SW 1271 (cell line): ENCODE results near the gene ATP6V0A4.
"Not testable (repeated sequence)": the region's sequence is repeated elsewhere in the genome, so short reads cannot be mapped to it uniquely, and the experiment has no call there.

Source experiments
- DNase-seq, 2 experiments: peaks; one replicate each; lab custom pipeline; 2025; lab: John Stamatoyannopoulos, UW

ATP6V0A4 gene

DNA sequence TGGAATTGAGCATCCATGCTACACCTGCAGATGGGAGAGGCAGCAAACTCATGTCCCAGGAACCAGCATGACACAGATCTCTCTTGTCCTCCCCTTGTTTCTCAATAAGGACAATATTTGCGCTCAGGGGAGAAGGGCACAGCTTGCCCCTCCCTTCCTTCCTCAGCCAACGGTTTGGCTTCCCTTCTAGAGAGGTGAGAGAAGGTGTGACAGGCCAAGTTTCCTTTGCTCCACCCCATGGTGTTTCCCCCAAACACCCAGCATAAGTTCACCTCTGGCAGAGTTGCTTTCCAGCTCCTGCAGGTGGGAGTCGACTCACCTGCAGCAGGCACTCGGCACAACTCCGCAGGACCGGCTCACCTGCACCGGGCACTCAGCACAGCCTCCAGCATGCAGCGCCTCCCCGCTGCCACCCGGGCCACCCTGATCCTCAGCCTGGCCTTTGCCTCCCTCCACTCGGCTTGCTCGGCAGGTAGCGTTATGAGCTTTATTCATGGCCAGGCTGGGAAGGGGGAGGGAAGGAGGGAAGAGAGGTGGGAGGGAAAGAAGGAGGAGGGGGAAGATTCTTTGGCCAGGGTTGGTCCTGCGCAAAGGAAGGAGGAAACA is at the start of gene ATP6V0A4, which contains the start of gene TMEM213:
TSS of gene ATP6V0A4 (minus strand) at position 482 of the 606 bp plus-strand sequence. CDS start 26,949 bp downstream, outside the sequence.
TSS of gene TMEM213 (plus strand) at position 280 of the 606 bp plus-strand sequence. CDS start at position 391, 111 bp downstream.
- DNase-seq = no peak

DNA sequence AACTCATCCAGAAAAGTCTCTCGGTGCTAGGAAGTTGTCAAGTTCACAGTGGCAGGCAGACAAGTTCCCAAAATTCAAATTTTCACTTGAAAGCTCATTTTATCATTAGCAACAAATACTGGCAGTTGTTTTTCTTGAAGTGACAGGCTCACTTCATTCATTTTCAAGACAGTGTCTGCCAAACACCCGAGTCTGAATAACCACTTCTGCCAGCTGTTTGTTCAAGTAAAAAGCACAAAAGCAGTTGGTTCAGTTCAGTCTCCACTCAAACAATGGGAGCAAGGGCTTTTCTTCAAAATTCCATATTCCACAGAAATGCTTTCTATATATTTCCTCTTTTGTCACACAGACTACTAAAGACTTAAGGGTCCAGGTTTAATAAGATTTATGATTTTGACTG is 47.7 kb upstream of the ATP6V0A4 start:
- DNase-seq = no peak

DNA sequence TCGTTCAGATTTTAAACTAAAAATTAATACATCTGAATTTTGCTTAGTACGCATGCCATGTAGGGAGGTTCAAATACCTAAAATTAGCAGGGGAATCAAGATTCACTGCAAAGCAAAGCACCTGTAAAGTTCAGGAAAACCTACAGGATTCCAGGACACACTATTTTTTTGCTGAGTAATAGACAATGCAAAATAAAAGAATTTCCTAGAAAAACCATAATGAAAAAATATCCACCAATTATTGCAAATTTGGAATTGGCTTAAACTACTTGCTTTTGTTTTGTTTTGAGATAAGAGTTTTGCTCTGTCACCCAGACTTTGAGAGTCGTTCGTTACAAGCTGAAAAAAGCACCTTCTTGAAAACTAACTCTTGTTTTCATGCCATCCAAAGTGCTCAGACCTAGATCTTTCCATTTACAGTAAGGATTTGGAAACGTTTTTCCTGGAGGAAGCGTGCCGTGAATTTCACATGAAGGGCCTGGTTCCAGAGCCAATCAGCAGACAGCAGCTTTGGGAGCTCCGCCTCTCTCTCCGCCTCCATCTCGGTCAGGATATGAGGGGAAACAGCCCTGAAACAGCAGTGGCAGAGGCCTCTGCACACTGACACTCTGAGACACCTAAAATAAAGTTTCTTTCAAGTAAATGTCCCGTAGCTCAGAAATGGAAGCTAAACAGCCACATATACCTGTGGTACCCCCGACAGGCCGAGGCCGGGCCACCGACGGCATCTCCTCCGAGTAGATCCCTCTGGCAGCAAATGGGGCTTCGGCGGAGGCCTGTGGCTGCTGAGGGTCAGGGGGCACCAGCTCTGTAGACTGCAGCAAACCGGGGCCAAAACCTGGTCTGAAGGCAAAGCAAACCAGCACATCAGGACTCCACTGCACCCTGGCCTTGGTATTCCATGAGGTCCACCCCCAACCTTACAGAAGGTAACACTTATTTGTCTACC is 45.9 kb upstream of the ATP6V0A4 start:
- no peak for DNase-seq

DNA sequence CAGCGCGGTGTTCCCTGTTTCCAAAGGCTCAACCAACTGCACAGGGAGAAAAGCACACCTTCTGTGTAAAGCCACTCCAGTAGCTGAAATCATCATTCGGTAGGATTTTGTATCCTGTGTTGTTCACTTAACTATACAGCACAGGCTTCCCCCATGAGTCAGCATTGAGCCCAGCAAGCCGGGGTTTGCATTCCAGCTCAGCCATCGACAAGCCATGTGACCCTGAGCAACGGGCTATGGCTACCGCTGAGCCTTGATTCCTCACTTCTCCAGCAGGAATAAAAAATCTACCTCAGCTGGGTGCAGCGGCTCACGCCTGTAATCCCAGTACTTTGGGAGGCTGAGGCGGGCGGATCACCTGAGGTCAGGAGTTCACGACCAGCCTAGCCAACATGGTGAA is 44.1 kb upstream of the ATP6V0A4 start:
- no peak for DNase-seq

DNA sequence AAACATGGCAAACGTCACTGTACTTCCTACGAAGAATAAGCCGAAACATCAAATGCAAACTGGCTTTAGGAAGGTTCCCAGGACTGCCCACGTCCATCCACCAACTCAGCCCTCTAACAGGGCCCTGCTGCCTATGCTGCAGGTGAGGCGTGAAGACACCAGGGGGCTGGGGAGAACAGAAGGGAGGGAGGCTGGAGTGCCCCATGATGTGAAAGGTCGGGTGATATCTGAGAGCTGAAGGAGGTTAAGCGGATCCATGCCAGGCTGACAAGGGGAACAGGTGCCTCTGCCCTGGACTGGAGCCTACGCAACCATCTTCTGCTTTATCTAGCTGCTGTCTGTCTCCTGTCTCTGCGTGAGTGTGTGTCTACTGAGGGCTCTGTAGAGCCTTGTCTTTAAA is 40.2 kb upstream of the ATP6V0A4 start:
- DNase-seq = no peak

DNA sequence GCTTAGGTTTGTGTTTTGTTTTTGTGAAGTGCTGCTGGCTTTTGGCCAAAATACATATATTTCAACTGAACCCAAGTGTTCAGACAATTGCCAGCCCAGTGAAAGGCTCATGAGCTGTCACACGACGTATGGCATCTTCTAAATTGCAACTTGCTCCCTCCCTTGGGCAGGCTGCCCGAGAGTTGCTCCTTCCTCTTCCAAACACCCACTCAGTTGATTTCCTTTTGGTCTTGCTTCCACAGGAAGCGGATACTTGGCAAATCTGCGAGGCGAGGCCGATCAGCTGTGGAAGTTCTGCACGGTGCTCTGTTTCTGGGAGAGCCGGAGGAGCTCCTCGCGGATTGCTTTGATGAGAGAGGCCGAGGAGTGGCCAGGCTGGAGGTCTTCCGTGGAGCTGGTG is 39.6 kb upstream of the ATP6V0A4 start:
- no peak for DNase-seq

DNA sequence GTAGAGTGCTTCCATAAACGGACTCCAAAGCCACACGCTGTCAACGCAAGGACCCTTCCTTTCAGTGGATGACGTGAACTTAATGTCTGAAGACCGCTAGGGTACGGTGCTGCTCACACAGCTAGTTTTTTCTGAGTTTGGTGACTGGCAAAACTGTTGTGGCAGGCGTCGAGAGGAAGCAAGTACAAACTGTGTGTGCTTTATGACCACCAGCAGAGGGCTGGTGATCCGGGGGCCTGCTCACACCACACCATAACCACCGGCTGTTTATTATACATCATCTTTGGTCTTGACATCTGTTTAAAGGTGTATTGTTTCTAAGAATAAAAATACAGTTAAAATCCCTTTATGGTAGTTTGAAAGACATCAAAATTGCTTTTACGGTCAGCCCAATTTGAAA is 37.1 kb upstream of the ATP6V0A4 start:
- DNase-seq = no peak

DNA sequence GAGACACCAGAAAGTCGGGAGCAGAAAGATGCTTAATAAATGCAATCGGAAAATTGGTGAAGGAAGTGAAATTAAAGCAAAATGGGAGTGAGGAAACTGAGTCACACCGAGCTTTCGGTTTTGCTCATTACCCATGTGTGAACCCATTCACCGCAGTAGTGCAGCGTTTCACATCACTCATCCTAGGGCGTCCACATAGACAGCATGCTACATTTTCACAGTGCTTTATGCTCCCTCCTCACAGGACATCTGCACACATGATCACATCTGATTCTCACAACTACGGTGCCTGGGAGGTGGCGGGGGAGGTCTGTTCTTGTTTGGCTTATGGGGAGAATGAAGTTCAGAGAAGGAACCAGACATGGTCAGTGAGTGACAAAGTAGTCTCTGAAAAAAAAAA is 36.6 kb upstream of the ATP6V0A4 start:
- DNase-seq = no peak

DNA sequence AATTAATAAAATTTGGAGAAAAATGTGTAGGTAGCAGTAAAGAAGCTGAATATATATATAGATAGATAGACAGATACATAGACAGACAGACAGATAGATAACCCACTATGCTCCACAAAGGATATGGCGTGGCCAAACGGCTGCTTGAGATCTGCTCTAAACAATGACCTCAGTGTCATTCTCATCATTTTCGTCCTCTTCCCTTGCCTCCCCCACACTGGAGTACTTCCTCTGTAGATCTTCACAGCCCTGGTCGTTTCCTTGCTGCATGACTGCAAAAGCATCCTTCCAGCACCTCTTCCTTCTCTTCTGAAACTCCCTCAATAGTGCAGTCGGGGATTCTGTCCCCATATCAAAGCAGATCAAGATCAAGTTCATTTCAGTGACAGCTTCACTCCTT is 35.6 kb upstream of the ATP6V0A4 start:
- no peak for DNase-seq

DNA sequence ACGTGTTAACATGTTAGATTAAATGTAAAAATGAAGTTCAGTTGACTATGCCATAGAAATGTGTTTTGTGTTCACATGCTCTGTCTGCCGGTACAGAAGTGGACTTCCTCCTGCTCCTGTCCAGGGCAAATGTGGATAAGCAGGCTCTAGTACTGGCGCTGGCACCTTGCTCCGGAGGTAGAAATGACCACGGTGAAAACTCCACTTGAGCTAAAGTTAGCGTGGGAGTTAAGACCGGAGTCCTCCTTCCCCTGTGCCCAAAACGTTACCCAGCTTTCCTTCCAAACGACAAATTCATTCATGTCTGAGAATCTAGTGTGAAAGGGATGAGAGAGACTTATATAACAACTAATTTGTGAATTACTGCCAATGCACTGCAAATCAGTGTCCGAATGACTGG is 35.0 kb upstream of the ATP6V0A4 start:
- DNase-seq = no peak

DNA sequence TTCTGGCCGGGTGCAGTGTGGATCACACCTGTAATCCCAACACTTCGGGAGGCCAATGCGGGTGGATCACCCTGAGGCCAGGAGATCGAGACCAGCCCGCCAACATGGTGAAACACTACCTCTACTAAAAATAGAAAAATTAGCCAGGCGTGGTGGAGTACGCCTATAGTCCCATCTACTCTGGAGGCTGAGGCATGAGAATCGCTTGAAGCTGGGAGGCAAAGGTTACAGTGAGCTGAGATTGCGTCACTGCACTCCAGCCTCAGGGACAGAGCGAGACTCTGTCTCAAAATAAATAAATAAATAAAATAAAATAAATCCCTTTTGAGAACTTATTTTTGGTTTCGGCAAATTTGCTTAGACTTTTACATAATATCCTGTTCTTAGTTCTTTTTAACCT is 31.3 kb upstream of the ATP6V0A4 start:
- DNase-seq = no peak

DNA sequence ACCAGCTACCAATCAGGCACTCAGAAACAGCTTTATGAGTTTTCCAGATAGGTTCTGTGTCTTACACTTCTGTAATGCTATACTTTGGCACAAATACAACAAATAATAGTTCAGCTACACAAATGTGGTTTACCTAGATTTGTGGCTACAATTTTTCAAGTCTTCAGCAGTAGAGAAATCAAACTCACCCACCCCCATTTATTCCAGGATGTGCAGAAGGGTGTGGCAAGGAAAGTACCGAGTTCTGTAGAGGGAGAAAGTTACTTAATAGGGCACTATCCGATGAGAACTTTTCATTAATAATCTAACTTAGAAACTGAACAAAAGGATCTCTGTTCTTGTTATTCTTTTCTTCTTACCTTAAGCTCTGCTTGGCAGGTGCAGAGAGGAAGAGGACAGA is 30.3 kb upstream of the ATP6V0A4 start:
- no peak for DNase-seq

DNA sequence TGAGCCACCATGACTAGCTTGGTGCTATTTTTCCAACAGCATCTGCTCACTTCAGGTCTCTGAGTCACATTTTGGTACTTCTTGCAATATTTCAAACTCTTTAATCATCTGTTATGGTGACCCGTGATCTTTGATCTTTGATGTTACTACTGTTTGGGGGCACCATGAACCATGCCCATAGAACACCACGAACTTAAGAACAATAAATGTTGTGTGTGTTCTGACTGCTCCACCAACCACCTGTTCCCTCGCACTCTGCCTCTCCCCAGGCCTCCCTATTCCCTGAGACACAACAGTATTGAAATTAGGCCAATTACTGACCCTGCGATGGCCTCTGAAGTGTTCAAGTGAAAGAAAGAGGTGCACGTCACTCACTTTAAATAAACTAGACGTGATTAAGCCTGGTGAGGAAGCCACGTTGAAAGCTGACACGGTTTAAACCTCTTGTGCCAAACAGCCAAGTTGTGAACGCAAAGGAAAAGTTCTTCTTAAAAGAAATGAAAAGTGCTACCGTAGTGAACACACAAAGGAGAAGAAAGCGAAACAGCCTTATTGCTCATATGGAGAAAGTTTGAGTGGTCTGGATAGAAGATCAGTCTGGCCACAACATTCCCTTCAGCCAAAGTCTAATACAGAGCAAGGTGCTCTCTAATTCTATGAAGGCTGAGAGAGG is 27.2 kb upstream of the ATP6V0A4 start:
- no peak for DNase-seq

DNA sequence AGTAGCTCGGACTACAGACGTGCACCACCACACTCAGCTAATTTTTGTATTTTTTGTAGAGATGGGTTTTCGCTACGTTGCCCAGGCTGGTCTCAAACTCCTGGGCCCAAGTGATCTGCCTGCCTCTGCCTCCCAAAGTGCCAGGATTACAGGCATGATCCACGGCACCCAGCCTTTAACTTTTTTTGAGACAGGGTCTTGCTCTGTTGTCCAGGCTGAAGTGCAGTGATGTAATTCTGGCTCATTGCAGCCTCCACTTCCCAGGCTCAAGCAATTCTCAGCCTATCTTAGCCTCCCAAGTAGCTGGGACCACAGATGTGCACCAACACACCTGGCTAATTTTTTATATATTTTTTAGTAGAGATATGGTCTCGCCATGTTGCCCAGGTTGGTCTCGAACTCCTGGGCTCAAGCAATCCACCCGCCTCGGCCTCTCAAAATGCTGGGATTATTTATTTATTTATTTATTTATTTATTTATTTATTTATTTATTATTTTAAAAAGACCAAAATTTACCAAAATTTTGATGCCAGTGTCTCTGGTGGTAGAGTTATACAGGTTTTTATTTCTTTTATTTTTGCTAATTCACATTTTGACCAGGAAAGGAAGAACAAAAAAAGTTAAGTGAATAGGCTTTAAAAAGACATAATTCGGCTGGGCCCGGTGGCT is 25.0 kb upstream of the ATP6V0A4 start:
- no peak for DNase-seq

DNA sequence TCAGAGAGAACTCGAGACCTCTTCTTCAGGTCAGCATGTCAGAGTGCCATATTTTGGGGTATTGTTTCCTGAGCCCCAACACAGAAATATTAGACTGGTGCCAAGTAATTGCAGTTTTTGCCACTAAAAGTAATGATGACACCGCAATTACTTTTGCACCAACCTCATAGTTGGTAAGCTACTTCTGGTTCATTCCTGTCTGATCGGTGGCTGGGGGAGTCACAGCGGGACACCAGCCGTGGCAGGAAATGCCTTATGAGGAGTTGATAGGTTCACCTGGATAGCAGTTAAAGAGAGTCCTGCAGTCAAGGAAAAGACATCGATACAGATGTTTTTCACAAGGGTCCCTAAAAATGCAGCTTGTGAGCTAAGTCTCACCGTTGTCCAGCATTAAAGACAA is 23.9 kb upstream of the ATP6V0A4 start:
- no peak for DNase-seq

DNA sequence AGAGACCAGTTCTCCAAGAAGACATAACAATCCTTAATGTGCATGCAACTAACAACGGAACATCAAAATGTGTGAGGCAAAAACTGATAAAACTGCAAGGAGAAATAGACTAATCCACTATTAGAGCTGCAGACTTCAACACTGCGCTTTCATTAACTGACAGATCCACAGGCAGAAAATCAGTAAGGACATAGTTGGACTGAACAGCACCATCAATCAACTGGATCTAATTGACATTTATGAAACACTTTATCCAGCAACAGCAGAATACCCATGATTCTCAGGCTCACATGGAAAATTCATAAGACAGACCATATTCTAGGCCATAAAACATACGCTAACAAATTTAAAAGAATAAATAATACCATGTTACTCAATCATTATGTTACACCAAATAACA is 21.6 kb upstream of the ATP6V0A4 start:
- no peak for DNase-seq

DNA sequence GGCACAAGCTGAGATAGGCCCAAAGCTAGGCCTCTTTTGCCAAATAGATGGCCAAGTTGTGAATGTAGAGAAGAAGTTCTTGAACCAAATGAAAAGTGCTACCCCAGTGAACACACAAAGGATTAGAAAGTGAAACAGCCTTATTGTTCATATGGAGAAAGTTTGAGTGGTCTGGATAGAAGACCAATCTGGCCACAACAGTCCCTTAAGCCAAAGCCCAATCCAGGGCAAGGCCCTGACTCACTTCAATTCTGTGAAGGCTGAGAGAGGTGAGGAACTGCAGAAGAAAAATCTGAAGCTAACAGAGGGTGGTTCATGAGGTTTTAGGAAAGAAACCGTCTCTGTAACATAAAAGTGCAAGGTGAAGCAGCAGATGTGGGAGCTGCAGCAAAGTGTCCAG is 18.7 kb upstream of the ATP6V0A4 start:
- DNase-seq = no peak

DNA sequence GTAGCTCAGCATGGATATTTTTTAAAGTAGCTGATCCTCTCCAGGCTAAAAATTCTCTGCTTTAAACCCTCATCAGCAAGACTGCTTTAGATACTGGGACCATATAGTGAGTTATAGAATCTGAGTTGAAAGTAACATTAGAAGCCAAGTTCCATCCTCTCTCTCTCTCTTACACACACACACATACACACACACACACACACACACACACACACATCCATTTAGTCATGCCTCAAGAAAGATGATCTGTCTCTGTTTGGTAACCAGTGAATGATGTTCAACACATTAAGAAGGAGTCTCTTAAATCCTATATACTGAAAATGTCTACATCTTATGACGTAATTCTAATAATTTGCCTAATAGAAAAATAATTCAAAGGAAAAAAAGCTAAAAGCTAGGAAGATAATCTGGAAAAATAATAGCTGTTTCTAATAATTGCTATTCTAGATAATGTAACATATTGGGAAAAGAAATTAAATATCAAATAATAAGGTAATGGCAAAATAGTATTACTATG is 16.9 kb upstream of the ATP6V0A4 start:
- DNase-seq = no peak

DNA sequence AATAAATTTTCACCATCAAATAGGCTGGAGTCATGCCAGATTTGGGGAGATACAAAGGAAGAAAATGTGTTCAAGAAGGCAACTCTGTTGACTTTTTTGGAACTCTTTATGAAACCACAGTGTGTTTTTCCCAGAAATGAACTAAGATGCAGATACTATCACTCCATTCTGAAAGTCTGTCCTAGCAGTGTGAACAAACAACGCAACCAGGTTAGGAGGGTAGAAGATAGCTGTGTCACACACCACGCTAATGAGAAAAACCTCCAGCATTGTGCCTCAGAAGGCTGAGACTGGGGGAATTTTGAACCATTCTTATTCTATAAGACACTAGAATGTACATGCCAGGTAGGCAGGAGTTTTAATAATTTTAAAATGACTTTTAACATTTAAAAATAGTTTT is 15.9 kb upstream of the ATP6V0A4 start:
- no peak for DNase-seq

DNA sequence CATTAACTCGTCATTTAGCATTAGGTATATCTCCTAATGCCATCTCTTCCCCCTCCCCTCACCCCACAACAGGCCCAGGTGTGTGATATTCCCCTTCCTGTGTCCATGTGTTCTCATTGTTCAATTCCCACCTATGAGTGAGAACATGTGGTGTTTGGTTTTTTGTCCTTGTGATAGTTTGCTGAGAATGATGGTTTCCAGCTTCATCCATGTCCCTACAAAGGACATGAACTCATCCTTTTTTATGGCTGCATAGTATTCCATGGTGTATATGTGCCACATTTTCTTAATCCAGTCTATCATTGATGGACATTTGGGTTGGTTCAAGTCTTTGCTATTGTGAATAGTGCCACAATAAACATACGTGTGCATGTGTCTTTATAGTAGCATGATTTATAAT is 13.3 kb upstream of the ATP6V0A4 start:
- not testable (repeated sequence) for DNase-seq

DNA sequence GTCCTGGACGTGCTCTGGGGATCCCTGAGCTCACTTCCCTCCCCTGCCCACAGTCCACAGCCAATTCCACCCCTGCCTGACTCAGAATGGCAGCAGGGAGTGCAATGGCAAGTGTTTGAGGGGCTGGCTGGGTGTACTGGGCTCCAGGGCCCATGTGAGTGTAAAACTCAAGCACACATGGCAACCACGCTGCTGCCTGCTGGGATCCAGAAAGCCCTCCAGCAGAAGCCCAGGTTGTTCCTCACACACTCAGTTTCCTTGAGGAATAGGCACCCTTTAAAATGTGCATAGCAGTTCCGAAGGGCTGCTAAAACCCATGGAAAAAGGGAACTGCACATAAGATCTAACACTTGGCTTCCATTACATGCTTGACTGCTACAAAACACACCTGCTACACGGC is 11.3 kb upstream of the ATP6V0A4 start:
- DNase-seq = no peak

DNA sequence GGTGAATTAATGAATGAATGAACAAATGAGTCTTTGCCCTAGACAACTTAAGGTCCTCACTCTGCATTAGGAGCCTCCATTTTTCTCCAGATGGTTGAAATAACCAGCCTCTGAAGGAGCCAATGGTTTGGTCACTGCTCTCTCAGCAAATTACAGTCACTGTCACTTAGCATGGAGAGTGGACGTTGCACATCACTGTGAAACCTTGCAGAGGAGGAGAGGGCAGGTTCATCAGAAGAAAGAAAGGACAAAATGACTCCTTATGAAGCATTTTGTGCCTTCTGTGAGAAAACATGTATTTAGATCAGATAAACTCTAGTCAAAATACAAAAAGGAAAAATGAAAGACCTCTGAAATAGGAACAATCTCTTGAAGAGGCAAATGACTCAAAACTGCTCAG is 6.6 kb upstream of the ATP6V0A4 start:
- no peak for DNase-seq
